HG03066 (cell line): Measurements from ENCODE around the gene CFAP65.

Experiments used
- ATAC-seq: cut with Tn5 transposase; IDR thresholded peaks from one replicate; pipeline ENCODE4 v1.9.1; 2021; ENCODE audit warnings: low read depth; ENCODE audit not compliant: unreplicated experiment

Gene CFAP65

DNA sequence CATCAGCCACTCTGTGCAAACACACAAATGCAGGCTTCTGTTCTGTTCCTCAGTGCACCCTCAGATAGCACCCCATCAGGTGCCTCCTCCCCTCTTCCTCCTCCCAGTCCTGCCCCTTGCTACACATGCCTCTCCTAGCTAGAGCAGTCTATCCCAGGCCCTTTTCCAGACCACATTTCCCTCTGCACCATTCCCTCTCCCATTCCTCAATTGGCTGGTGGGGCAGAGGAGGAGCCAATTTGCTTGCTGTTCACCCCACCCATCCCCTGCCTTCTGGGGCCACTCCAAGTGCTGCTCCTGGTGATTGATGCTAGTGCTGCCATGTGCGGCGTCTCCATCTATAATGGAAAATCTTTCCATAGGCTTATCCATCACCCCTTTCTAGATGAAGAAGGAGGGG lies 5.4 kb downstream of the CFAP65 start:
- ATAC-seq, result no peak

DNA sequence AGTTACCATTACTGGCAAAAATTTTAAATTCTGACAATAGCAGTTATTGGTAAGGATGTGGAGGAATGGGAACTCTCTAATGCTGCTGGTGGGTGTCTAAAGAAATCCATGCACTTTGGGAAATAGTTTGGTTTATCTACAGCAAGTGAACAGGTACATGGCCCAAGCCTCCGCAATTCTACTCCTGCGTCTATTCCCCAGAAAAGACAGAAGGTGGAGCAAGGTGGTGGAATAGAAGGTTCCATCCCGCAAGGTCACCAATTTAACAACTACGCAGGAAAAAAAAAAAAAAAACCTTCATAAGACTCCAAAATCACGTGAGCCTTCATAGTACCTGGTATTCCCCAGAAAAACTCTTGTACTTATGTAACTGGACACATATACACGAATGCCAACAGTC lies 6.5 kb downstream of the CFAP65 start:
- no peak for ATAC-seq

DNA sequence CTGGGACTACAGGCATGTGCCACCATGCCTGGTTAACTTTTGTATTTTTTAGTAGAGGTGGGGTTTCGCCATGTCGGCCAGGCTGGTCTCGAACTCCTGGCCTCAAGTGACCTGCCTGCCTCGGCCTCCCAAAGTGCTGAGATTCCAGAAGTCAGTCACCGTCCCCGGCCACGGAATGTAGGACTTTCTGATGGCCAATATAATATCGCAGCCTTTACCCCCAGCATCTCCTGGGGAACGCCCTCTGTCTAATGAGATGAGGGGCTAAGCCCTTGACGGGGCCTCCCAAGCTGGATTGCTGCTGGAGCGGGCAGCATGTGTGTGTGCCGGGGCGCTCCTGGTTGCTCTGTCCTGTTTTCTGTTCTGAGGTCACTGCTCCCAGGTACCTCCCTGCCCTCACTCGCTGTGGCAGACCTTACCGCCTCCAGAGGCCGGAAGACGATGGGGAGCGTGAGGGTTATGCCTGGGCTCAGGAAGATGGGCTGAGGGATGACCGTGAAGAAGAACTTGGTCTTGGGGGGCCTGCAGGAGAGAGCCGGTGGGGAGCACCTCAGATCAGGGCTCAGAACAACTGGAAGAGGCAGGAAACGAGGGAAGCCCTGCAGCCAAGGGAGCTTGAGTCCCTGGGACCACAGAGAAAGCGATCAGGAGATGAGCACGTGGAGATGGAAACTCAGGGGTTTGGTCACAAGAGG lies 9.1 kb downstream of the CFAP65 start:
- no peak for ATAC-seq

DNA sequence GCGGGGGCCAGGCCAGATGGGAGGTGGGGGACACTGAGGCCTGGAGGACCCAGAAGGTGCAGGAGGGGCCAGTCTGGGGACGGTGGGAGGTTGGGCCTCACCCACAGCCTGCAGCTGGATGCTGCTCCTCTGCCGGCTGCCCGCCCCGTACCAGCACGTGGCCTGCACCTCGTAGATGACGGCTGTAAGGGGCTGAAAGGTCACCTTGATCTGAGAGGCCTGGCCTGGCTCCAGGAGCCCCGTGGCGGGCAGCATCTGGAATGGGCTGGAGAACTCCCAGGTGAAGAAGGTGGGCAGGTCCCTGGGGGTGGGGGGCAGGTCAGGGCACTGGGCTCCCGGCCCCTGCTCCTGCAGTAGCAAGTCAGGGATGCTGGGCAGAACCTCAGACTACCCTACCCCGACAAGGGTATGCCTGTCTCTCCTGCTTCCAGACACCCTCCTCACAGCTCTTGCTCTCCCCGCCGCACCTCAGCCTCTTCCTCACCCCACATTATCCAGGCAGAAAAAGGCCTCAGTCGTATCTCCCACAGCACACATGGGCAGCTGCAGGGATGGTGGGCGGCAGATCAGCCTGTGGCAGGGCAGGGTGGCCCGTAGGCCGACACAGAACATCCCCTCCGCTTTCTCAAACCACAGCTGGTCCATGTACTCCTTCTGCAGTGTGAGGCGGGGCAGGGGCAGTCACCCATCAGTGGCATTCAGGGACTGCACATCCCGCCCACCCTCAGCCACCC lies 10.1 kb downstream of the CFAP65 start:
- no peak for ATAC-seq

DNA sequence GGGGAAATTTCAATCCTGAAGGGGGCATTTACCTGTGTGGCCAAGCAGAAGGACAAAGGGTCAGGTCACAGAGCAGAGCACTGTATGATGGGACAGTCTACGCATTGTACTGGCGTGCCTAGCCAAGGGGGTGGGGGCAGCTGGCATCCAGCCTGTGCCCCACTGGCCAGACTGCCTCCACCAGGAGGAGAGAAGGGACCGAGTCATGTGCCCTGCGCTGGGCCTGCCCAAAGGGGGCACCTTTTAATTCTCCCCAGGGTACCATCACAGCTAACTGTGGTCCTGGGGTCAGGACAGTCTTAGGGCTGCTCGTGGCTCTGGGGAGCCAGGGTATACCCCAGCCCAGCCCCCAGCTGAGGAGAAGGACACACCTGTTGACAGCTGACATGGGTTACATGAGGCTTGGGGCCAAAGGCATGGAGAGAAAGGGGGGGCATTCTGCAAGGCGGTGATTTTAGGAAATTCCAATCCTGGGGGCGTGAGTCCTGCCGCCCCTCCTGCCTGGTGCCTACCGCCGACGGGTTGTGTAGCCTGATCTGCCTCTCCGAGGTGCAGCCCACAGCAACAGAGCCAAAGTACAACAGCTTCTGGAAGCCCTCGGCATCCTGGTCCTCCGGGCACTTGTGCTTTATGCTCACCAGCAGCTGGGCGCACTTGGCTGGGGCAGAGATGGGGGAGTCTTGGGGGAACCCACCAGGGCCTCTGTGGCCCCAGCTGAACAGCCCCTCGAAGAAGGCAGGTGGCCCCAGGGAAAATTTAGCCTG lies 11.0 kb downstream of the CFAP65 start:
- ATAC-seq, result no peak

DNA sequence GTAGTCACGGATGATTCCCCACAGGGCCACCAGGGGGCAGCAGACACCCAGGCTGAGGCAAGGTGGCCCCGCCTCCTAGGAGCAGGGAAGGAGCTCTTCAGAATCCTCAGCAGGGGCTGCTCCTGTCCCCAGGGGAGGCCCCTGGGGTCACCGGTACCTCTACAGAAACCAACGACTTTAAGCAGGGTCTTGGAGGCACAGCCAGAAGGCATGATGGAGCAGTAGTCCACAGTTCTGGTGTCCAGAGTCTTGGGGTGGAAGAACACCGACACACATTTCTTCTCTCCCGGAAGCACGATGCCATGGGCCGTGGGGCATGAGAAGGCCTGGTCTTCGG lies 11.5 kb downstream of the CFAP65 start:
- peak; percentile 87 for ATAC-seq

DNA sequence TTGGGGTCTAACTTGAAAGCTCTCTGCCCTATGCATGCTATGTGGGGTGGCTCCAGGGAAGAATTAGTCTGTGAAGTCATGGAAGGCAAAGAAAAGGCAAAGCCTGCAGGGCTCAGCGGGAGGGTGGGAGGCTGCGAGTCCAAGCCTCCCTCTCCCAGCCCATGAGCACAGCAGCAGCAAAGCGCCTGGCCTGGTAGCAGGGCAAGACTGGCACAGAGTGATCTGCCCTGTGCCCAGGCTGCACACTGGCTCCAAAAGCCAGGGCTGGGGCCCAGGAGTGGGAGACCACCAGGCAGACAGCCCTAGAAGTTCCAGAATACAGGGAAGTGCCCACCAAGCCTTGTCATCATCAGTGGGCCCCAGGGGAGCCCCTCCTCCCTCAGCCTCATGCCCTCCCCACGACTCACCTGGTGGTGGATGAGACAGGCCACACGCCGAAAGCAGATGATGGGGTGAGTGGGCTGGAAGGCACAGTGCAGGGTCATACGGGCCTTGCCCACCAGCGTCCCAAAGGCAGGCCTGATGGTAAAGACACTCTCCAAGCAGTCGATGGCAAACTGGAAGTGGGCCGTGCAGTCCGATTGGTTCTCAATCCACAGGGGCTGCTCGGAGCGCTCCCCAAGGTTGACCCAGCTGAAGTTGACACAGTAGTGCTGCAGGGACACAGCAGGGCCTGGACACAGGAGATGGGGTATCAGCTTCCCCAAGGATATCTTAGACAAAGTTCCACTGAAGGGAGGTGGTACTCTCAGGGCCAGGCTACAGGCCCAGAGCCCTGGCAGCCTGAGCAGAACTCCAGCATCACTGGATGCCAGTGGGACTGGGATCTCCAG lies 12.1 kb downstream of the CFAP65 start:
- peak; percentile 12 for ATAC-seq

DNA sequence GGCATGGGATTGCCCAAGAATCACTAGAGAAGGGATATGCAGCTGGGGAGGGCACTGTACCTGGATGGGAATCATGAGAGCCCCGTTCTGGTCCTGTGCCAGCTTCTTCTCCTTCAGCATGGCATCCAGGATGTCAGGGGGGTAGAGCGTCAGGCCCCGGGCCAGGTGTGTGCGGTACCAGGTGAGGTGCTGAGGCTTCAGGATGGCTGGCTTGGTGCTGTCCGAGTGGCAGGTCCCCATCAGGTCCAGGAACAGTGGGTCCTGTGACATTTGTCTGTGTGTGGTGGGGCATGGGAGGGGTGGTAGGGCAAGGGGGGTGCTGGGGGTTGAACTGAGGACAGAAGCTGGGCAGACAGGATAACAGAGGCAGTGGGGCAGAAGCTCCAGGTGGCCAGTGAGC lies 13.2 kb downstream of the CFAP65 start:
- ATAC-seq, result no peak

DNA sequence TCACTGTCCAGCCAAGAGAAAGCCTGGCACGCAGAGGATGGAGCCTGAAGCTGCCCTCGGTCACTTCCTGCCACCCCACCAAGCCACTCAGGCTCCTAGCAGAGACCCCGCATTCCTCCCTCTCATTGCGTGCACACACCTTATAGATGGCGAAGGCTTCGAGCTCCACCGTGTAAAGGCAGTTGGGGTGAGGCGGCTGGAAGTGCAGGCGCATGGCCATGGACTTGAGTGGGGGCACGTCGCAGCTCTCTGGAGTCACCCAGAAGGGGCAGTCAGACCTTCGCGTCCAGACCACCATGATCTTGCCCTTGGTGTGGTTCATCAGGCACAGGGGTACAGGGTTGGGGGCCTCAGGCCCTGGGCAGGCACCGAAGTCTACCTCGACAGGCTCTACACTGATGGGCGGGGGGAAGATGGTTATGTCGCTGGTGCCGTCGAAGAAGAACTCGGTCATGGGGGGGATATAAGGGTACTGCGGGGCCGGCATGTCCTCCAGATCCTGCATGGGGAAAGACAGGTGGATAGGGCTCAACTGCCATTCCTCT lies 13.7 kb downstream of the CFAP65 start:
- ATAC-seq, result no peak

DNA sequence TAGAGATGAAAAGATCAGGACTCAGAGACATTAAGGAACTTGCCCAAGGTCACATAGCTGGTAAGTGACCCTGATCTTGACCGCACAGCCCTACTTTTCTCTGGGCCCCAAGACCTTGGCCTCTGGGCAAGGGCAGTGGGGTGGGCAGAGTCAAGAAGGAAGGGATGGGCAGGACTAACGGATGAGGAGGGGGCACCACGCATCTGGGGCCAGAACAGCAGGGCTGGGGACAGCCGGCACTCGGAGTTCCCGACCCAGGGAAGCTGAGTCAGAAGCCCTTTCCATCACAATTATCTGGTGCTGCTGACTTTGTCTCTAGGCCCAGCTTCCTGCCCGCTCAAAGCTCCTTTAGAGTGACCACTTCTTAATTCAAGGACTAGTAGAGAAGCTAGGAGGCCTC lies 14.4 kb downstream of the CFAP65 start:
- ATAC-seq, result no peak

DNA sequence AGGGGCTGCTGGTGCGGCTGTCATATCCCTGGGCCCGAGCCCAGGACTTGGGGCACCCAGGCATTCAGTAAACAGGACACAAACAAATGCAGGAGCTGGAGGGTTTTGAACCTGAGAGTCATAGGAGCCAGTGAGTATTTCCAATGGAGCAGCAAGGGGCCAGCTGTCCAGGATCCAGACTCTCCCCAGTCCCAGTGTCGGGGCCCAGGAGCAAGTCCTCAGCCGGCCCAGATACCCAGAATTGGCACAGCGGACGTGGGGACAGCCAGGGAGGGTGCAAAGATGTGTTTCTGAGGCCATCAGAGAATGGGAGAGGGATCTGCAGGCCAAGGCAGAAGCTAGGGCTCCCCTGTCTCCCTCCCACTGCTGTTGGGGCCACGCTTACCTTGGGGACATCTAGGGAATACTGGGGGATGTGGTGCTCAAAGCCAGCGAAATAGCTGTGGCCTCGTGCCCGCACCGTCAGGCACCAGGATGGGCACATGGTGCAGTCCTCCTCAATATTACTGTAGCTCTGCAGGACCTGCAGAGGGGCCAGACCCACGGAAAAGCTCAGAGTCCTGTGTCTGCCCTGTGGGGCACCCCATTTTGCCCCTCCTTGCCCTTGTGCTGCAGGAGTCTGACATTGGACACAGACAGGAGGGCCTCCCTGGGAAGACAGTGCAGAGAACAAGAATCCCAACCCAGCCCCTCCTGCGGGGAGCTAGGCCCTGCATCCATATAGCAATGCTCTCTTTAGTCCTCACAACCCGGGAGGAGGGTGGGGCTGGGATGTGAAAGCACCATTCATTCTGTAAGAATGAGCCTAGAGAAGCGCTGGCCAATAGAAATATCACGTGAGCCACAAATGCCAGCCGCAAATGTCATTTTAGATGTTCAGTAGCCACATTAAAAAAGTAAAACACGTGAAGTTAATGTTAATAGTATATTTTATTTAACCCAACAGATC lies 15.4 kb downstream of the CFAP65 start:
- no peak for ATAC-seq

DNA sequence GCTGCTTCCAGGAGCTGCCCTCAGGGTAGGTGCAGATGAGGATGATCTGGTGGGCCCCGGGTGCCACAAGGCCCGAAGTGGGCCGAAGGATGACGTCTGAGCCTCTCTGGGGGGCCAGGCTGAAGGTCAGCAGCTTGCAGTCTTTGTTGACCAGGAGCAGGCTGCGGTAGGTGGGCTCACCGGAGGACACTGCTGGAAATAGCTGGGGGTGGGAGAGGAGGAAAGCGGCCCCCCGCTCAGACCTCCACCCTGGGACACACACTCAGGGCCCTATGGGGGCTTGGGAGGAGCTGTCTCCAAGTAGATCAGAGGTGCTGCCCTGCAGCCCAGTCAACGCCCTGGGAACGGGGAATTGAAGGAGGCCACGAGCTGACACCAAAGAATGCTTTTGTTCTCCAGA lies 17.3 kb downstream of the CFAP65 start:
- ATAC-seq, result no peak

DNA sequence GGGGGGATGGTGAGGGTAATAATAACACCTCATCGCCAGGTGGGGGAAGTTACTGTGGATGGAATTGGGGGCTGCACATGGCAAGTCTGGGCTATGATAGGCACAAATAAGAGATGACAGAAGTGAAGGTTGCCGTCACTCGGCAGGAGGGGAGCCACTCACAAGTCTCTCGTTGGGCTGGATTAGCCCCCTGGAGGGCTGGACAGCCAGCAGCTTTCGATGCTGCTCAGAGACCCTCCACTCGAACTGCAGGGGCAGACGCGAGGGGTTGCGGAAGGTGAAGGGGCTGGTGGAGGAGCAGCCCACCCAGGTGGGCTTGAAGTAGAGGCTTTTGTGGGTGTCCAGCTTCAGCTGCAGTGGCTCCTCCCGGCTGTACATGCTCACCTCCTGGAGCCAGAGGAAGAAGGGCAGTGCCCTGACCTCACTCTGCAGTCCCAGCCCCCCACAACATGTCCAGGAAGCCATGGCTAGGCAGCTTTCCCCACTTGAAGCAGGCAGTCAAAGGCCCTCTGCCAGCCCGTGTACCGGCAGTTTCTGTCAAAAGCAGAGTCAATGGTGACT lies 18.2 kb downstream of the CFAP65 start:
- no peak for ATAC-seq

DNA sequence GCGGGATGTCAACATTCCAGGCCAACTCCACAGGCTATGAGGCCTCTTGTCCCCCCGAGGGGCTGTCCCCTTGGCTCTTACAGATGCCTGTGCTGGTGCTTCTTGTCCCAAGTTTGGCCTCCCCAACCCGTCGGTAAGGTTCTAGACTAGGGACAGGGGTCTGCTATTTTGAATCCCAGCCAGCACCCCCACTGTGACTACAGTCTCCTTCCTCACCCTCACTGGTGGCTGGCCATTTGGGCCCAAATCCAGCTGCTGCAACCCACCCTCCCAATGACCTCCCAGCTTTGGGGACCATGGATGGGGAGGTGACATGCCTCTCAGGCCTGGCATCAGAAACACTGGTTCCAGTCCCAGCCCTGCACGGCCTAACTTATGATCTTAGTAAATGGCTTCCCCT lies 18.7 kb downstream of the CFAP65 start:
- no peak for ATAC-seq

DNA sequence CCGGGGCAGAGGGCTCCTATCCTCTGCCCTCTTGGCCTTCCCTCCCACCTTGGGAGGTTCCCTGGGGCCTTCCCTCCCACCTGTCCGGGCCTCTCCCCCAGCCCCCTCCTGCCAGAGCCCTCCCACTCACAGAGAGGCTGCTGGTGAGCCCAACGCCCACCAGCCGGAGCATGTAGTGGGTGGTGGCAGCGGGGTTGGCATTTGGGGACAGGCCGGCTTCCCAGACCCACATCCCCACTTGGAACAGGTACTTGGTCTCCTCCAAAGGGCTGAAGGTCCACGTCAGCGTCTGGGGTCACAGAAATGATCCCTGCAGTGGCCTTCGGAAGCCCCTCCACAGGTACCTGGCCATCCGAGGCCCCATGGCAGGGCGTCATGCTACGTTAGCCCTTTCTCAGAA lies 19.3 kb downstream of the CFAP65 start:
- no peak for ATAC-seq

DNA sequence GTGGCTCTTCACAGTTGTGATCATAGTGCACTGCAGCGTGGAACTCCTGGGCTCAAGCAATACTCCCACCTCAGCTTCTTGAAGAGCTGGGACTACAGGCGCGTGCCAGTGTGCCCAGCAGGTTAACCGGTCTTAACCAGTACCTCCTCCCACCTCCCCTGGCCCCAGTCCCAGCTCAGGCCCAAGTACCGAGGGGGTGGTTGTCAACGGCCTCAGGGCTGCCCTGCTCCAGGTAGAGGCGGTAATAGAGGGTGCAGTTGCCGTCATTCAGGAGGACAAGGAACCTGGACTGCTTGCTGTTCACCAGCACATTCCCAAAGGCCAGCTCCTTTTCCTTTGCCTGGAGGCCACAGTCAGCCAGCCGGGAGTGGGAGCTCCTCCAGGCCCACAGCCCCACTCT lies 19.7 kb downstream of the CFAP65 start:
- ATAC-seq, result no peak

DNA sequence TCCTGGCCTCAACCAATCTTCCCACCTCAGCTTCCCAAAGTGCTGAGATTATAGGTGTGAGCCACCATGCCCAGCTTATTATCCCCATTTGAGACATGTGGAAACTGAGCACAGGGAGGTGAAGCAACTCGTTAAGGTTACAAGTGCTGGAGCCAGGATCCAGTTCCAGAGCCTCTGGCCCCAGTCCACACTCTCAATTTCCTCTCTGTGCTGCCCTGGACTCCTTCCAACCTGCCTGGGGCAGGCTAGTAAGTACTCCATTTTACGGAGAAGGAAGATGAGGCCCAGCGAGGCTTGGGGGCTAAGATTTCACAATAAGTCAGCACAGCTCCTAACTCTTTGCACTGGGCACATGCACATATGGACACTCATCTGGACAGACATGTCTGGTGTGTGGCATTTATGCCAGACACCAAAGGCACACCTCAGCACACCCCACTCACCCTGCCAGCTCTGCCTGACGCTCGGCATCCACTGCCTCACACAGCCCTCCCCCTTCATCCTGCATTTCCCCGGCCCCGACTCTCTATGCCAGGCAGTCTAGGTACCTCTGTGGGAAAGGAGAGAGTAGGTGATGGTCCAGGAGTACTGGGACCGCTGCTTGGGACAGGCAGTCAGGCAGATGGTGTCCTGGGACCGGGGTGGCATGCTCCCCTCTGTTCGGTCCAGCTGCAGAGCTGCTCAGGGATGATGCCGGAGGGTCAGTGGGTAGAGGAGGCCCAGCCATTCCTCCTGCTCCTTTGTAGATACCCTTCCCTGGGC lies 20.5 kb downstream of the CFAP65 start:
- ATAC-seq, result no peak

DNA sequence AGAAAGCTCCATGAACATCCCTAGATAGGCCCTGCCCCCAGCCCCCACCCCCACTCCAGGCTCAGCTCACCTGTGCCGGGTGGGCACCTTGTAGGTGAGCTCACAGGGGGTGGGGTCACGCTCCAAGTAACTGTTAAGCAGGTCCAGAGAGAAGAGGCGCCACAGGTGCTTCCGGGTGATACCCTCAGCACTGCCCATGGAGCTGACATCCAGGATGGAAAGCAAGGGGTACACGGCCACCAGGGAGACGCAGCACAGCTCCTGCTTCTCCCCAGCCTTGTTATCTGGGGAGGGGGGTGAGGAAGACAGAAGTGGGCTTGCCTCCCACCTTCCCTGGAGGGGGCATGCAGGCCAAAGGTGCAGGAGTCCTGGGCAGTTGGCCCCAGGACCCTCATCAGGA lies 21.9 kb downstream of the CFAP65 start:
- ATAC-seq, result no peak

DNA sequence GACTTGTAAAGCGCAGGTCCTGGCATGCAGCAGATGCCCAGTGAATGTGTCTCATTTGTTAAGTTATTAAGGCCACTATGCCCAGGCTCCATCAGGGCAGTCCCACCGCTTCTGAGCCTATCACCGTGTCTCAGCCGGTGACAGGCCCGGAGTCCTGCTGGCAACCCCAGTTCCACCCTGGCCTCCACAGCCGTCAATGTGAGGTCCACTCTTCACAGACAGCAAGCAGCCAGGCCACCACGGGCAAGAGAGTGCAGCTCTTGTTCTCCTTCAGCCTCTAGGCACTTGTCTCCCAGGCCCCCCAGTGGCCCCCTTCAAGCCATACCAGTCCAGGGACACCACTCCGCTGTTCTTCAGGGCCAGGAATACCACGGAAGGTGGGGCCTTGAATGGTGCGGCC lies 22.6 kb downstream of the CFAP65 start:
- ATAC-seq, result no peak
